Ureter (tissue), 1 donor: ENCODE results near the gene TACO1. TPM values are rescaled to one million over a fixed set of nuclear protein-coding genes. Genes with fewer than 3 reads are reported as not detected.

Source experiments
- DNase-seq: peaks from one replicate; pipeline ENCODE4 v3.0.0-alpha.2; 2020; ENCODE audit warnings: low spot score
- total RNA-seq: library from RNA; stranded (reverse); gene quantifications from one replicate; pipeline ENCODE4 v1.2.4, GENCODE V29; 2023
- donor health status: DM: yes; HTN: yes; CAD: no.

TACO1 gene
- total RNA-seq = 17.5 TPM

GRCh38 chr17:63600569-63601438, at the start of gene TACO1:
TACO1 (plus strand) TSS chr17:63600895; CDS start chr17:63601084, 189 bp downstream.
- peak; percentile 87 for DNase-seq

GRCh38 chr17:63552211-63552610, 48.5 kb upstream of the TACO1 start:
- DNase-seq = no peak

DNA sequence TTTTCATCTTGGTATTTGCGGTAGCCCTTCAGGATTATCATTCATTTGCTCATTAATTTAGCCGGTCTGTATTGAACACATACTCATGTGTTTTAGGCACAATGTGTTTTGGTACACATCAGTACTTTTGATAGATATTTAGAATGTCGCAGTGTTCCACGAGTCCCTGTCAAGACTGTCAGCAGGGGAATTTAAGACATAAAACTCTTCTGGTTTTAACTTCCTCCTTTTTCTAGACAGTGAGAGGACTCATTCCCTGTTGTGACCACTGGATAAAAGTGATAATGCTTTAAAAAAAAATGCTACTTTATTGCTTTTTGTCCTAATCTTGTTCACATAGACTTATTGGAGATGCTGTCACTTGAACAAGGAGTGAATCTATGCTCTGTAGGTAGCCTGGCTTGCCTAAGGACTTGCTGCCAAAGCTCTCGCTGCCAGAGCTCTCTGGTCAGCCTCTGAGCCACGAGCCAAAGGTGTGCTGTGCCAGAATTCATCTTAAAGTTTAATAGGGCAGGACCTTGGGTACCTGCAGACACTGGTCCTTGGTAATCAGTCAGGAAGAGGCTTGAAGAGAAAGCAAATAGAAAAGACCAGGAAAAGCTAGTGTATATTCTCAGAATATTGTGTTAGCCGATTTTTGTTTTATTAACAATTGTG, 45.1 kb upstream of the TACO1 start:
- no peak for DNase-seq

DNA sequence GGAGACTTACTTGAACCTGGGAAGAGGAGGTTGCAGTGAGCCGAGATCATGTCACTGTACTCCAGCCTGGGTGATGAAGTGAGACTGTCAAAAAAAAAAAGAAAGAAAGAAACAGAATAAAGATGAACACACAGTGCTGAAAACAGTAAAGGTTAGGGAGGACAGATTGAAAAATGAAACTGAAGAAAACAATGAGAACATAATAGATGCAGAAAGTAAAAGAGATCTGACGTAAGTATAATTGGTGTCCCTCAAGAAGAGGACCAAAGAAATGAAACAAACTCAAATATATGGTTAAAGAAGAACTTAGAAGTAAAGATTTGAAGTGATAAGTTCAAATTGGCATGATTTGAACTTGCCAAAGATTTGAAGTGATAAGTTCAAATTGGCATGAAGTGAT, 43.3 kb upstream of the TACO1 start:
- DNase-seq = no peak

DNA sequence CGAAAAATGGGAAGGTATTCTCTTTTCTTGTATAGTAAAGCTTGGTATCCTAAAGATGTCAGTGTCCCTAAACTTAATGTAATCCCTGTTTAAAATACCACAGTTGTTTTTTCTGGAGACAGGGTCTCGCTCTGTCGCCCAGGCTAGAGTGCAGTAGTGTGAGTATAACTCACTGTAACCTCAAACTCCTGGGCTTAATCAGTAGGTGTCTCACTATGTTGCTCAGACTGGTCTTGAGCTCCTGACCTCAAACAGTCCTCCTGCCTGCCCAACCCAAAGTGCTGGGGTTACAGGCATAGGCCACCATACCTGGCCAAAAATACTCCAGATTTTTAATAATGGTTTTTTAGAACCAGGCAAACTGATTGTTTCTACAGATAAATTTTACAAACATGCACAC, 42.3 kb upstream of the TACO1 start:
- DNase-seq = no peak

GRCh38 chr17:63561819-63562218, 38.9 kb upstream of the TACO1 start:
- no peak for DNase-seq

- DNase-seq = no peak
These were observed 37.4 kb upstream of the TACO1 start for GRCh38 chr17:63563339-63563738.

- DNase-seq = no peak
These were observed 36.1 kb upstream of the TACO1 start for GRCh38 chr17:63564562-63564961.

DNA sequence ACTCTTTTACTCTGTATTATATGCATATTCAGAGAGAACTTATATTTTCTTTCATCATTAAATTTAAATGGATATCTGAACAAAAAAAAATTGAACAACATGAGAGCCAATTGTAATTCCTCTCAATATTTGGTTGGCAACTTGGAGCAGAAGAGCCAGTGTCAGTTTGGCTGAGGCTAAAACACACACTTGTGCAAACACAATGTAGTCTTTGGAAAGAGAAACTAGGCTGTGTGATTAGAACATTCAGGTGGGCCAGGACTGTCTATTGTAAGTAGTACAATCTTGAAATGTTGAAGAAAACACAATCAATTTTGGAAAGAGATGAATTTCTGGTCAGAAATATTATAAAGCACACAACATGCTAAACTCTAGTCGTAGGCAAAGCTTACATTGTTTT, 33.5 kb upstream of the TACO1 start:
- no peak for DNase-seq

GRCh38 chr17:63568563-63568962, 32.1 kb upstream of the TACO1 start:
- no peak for DNase-seq

- no peak for DNase-seq
These were observed 28.9 kb upstream of the TACO1 start for GRCh38 chr17:63571632-63572310.

DNA sequence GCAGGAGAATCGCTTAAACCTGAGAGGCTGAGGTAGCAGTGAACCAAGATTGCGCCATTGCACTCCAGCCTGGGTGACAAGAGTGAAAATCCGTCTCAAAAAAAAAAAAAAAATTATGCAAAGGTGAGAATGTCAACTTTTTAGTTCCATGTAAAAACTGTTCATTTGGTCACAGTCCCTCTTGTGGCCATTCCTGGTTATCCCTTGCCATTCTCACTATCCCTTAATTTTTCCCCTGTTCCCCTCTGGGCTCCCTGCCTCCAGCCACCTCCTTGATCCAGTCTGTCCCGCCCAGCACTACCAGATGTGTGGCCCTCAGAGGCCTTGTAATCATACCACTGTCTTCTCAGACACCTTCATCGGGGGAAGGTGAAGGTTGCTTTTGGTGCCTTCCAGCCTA, 27.1 kb upstream of the TACO1 start:
- no peak for DNase-seq

- no peak for DNase-seq
These were observed 22.5 kb upstream of the TACO1 start for GRCh38 chr17:63578027-63578768.

DNA sequence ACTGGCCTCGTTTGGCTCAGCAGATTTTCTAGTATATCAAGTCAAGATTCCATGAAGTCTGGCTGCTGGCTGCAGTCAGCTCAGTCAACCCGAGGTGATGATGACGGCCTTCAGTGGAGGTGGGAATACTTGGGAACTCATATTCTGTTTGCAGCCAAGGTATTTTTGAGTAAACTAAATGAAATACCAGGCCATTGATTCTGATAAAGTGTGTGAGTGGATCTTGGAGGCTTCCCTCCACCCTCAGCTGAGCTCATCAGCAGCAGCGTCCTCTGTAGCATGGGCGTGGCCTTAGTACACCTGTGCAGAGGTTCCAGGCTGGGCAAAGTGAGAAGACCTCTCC, 22.0 kb upstream of the TACO1 start:
- DNase-seq = no peak

- DNase-seq = no peak
These were observed 21.1 kb upstream of the TACO1 start for GRCh38 chr17:63579633-63580032.

- no peak for DNase-seq
These were observed 12.9 kb upstream of the TACO1 start for GRCh38 chr17:63587770-63588169.

DNA sequence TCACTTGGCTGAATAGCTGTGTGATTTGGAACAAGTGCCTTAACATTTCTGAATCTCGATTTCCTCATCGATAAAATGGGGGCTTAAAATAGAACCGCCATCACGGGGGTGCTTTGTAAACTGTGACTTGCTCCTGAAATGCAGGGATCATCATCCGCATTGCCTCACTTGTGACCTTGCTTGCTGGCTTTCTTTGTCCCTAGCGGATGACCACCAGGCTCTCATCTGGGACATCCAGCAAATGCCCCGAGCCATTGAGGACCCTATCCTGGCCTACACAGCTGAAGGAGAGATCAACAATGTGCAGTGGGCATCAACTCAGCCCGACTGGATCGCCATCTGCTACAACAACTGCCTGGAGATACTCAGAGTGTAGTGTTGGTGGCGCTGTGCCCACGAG, 11.9 kb upstream of the TACO1 start:
- DNase-seq = no peak

- DNase-seq = no peak
These were observed 11.0 kb upstream of the TACO1 start for GRCh38 chr17:63589646-63590045.

DNA sequence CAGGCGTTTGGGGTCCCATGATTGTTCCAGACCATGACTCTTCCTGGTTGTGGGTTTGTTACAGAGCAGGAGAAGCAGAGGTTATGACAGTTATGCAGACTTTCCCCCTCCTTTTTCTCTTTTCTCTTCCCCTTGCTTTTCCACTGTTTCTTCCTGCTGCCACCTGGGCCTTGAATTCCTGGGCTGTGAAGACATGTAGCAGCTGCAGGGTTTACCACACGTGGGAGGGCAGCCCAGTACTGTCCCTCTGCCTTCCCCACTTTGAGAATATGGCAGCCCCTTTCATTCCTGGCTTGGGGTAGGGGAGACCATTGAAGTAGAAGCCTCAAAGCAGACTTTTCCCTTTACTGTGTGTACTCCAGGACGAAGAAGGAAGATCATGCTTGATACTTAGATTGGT, 7.9 kb upstream of the TACO1 start:
- no peak for DNase-seq

DNA sequence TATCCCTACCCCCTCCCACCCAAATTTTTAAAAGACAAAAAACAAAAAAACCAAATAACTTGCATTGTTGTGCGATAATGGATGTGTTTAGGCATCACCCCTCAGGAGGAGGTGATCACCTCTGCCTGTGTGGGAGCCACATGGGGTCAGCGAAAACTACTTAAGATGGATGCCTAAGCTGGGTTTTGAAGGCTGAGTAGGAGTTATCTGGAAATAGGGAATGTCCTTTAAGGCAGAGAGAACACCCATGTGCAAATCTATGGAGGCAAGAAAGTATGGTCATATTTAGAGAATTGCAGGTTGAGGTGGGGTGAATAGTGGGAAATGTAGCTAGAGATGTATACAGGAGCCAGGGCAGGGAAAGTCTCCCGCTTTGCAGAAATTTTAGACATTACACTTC, 5.6 kb upstream of the TACO1 start:
- no peak for DNase-seq

DNA sequence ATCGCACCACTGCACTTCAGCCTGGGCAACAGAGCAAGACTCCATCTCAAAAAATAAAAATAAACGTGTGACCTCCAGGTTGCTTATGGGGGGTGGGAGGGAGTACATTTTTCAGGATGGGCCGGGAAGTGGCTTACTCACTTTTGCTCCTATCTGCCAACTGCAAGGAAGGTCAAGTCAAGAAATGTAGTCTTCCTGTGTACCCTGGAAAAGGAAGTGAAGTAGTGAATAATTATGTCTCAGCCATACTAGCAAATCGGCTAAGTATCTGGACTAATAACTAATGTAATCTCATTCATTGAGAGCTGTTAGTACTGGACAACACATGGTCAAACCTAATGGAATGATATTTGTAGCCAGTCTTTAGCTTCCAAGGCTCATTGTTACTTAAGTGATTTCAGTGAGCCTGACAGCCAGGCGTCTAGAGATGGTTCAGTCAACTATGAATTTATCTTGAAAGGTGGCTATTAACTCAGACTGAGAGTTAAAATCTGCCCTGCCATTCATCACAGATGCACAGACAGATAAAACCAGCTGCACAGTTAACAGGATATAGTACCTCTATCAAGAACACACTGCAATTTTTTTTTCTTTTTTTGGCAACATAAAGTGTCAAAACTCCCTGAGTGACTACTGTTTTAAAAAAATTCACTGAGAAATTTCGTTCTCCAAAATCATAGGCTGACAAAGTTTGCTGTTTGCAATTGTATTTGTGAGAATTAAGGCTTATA, 3.7 kb upstream of the TACO1 start:
- DNase-seq = no peak

GRCh38 chr17:63598281-63598680, 2.4 kb upstream of the TACO1 start:
- DNase-seq = no peak
